ENCODE results near the gene RPP40.

The RPP40 gene

GRCh38 chr6:4946521-4946920 lies 57.3 kb downstream of the RPP40 start:
- ATAC-seq (ENCODE audit: low read depth) (no peak), DNase-seq (ENCODE audit: low spot score) (no peak)
- Histone ChIP-seq H3K9me3 (ENCODE audit: severe bottlenecking) (no peaks in the 10 kb centered on the region), H3K27ac (ENCODE audit: poor library complexity, severe bottlenecking) (no peak overlapping the region), H3K27me3 (ENCODE audit: insufficient read depth, poor library complexity, severe bottlenecking) (no peaks in the 10 kb centered on the region), H3K4me1 (ENCODE audit: insufficient read depth, poor library complexity, severe bottlenecking) (peaks cover 11% of the 10 kb centered on the region), H3K4me3 (ENCODE audit: severe bottlenecking) (no peak overlapping the region), H3K36me3 (ENCODE audit: low read depth) (peaks cover 14% of the 10 kb centered on the region)
- TF ChIP-seq CTCF (IDR thresholded peaks at IDR 0.05; ENCODE audit: poor library complexity, severe bottlenecking) = no peak
